Colonic mucosa (tissue), 4 donors: ENCODE measurements around the gene ADGRG1. TPM values are rescaled to one million over a fixed set of nuclear protein-coding genes. Genes with fewer than 3 reads are reported as not detected.
"Not testable (repeated sequence)": the region's sequence is repeated elsewhere in the genome, so short reads cannot be mapped to it uniquely, and the experiment has no call there.

ENCODE experiments used
- DNase-seq: peaks from one replicate; pipeline ENCODE4 v3.0.0-alpha.2; 2020
- H3K27ac ChIP-seq: fragments of 200-600 bp; one replicate; pipeline ENCODE4 v1.8.0; 2021
- H3K27me3 ChIP-seq: fragments of 200-600 bp; one replicate; pipeline ENCODE4 v1.8.0; 2021
- H3K36me3 ChIP-seq: fragments of 200-600 bp; one replicate; pipeline ENCODE4 v1.8.0; 2021
- H3K4me1 ChIP-seq: fragments of 200-600 bp; one replicate; pipeline ENCODE4 v1.8.0; 2021; ENCODE audit warnings: mild to moderate bottlenecking
- H3K4me3 ChIP-seq: fragments of 200-600 bp; one replicate; pipeline ENCODE4 v1.8.0; 2021
- H3K9ac ChIP-seq, 2 donors: one replicate each; pipeline ENCODE4 v1.7.0; 2013; ENCODE audit warnings: control low read depth in 2 of 2, low read depth in 2 of 2, low read length in 2 of 2
- H3K9me3 ChIP-seq: fragments of 200-600 bp; one replicate; pipeline ENCODE4 v1.8.0; 2021
- CTCF ChIP-seq: fragments of 200-600 bp; IDR thresholded peaks from one replicate; pipeline ENCODE4 v1.8.0; 2022; ENCODE audit warnings: antibody characterized with exemption, mild to moderate bottlenecking
- intact Hi-C: fragments of 100-400 bp; cut with DNase I; formaldehyde crosslinking; loops from one replicate; pipeline ENCODE4 v1.14.1; 2022
- total RNA-seq, 2 donors: library from RNA; stranded (reverse); fragmentation: NEBNext Ultra II Directional in 1 of 2; extraction: Animal tissue kit (Norgen Biotek cat#: 25700) in 1 of 2; gene quantifications; one replicate each; pipeline ENCODE4 v1.2.1, GENCODE V29; 2021
- donor health status: healthy.
- donor health status: DM: no; HTN: no; CAD: no.
- donor health status: DM: no; HTN: no; CAD: no.

Gene ADGRG1
- total RNA-seq, 2 donors from 2014 or later, result 68.9 to 126 TPM

DNA sequence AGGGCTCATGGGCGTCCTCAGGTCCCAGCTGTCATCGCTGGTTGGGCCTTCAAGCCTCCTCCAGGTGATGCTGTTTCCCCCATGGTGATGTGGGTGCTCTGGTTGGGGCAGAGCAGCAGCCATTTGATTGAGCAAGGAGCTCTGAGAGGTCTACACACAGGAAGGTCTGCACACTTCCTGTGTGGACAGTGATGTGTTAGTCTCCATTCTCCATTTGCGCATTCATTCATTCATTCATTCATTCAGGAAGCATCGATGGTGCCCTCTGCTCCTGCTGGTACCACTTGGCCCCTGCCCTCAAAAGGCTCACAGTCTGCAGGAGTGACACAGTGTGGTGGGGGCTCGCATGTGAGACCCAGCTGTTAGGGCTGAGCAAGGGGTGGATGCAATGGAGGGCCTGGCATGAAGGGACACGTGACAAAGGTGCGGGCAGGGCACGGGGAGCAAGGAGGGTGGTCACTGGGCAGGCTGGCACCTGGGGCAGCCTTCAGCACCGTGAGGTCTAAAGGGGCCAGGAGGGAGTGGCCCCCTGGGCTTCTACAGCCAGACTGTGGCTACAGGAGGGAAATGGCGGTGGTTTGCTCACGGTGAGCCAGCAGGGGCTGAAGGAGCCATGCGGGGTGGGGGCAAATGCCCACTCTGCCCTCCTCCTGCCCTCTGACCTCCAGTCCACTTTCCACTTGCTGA, 41.2 kb downstream of the ADGRG1 start:
- Histone ChIP-seq H3K27me3 (no peaks in the 10 kb centered on the region), H3K9me3 (no peaks in the 10 kb centered on the region), H3K27ac (no peak overlapping the region), H3K36me3 (no peaks in the 10 kb centered on the region), H3K9ac (no peak overlapping the region), H3K4me3 (no peak overlapping the region), H3K4me1 (no peaks in the 10 kb centered on the region)
- DNase-seq, result no peak
- intact Hi-C loops, result no loop called here
- no peak for TF ChIP-seq CTCF

GRCh38 chr16:57670196-57670595, 41.8 kb downstream of the ADGRG1 start:
- DNase-seq, result no peak
- H3K4me1 ChIP-seq, result no peaks in the 10 kb centered on the region
- TF ChIP-seq CTCF, result no peak
- intact Hi-C loops, result no loop called here
- no peak overlapping the region for H3K4me3 ChIP-seq
- no peaks in the 10 kb centered on the region for H3K36me3 ChIP-seq
- H3K9ac ChIP-seq, result no peak overlapping the region
- no peak overlapping the region for H3K27ac ChIP-seq
- H3K27me3 ChIP-seq, result no peaks in the 10 kb centered on the region
- no peaks in the 10 kb centered on the region for H3K9me3 ChIP-seq

GRCh38 chr16:57671451-57671850, 43.0 kb downstream of the ADGRG1 start:
- H3K9ac ChIP-seq, H3K4me3 ChIP-seq, H3K4me1 ChIP-seq, H3K36me3 ChIP-seq, H3K27ac ChIP-seq, intact Hi-C loops, H3K9me3 ChIP-seq, H3K27me3 ChIP-seq, DNase-seq: not testable (repeated sequence)

DNA sequence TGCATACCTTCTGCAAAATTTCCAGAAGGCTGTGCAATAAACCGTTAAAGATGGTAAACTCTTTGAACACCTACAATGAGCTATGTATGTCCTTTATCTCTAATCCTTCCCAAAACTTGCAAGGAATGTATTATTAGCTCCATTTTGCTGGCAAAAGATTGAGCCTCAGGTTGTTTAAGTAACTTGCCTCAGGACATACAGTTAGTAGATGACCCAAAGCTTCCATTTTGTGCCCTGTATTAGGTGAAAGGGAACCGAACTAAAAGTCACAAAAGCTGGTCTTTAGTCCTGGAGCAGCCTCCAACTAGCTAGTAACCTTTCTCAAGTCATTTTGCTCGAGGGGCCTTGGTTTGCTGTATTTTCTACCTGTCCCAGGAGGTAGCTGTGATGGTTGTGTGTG, 44.0 kb downstream of the ADGRG1 start:
- no peak overlapping the region for H3K9ac ChIP-seq
- no peaks in the 10 kb centered on the region for H3K27me3 ChIP-seq
- no peaks in the 10 kb centered on the region for H3K9me3 ChIP-seq
- no peak for DNase-seq
- H3K4me3 ChIP-seq, result no peak overlapping the region
- no peaks in the 10 kb centered on the region for H3K4me1 ChIP-seq
- TF ChIP-seq CTCF, result no peak
- H3K27ac ChIP-seq, result no peak overlapping the region
- H3K36me3 ChIP-seq, result no peaks in the 10 kb centered on the region
- intact Hi-C loops, result no loop called here

DNA sequence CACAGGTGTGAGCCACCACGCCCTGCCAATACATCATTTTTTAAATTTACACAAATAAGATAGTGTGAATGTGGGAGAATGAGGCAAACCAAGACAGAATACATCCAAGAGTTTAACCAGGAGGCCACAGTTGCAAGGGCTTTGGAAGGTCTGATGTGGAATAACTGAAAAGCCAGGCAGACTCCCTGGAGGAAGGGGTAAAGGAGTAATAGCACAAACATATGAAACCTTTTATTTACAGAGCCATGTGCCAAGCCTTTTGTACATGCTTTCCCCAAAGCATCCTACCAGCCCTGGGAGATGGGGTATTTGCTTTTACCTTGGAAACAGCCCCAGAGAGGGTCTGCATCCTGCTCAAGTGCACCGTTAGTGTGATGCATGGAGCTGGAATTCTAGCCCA, 44.4 kb downstream of the ADGRG1 start:
- Histone ChIP-seq H3K9ac (no peak overlapping the region), H3K4me1 (no peaks in the 10 kb centered on the region), H3K27ac (no peak overlapping the region), H3K4me3 (no peak overlapping the region), H3K27me3 (no peaks in the 10 kb centered on the region), H3K36me3 (no peaks in the 10 kb centered on the region), H3K9me3 (no peaks in the 10 kb centered on the region)
- no peak for DNase-seq
- no peak for TF ChIP-seq CTCF
- intact Hi-C loops, result no loop called here

- no peak overlapping the region for H3K27ac ChIP-seq
Observed at GRCh38 chr16:57675741-57676551, 47.5 kb downstream of the ADGRG1 start.

More at GRCh38 chr16:57675741-57676551, 47.5 kb downstream of the ADGRG1 start:
- no peaks in the 10 kb centered on the region for H3K4me1 ChIP-seq
- H3K9me3 ChIP-seq, result no peaks in the 10 kb centered on the region
- H3K4me3 ChIP-seq, result no peak overlapping the region
- no peak overlapping the region for H3K9ac ChIP-seq
- H3K36me3 ChIP-seq, result no peaks in the 10 kb centered on the region
- TF ChIP-seq CTCF, result no peak
- no peaks in the 10 kb centered on the region for H3K27me3 ChIP-seq
- DNase-seq, result no peak
- intact Hi-C loops, result no loop called here
